Astrocyte (in vitro differentiated cells and primary cell): ENCODE measurements around the gene TCF3. TPM values are rescaled to one million over a fixed set of nuclear protein-coding genes. Genes with fewer than 3 reads are reported as not detected.
A peak's percentile ranks its signal among the peaks of the same experiment; 100 is the strongest.

Experiments used
- DNase-seq: peaks from one replicate; pipeline ENCODE4 v3.0.0-alpha.2; 2010; ENCODE audit warnings: low read depth
- FAIRE-seq: peaks from 2 replicates; lab custom pipeline; 2011; peaks lifted over from hg19 to GRCh38; lab: Jason Lieb, UNC
- H2AFZ ChIP-seq: 2 replicates; pipeline ENCODE4 v1.6.0; 2012; ENCODE audit warnings: low read depth, low read length, inconsistent platforms
- H3K27ac ChIP-seq: 2 replicates; pipeline ENCODE4 v1.5.1; 2011; ENCODE audit warnings: low read depth, low read length, inconsistent platforms
- H3K27me3 ChIP-seq: 2 replicates; pipeline ENCODE4 v1.6.0; 2011; ENCODE audit warnings: low read length, inconsistent platforms; ENCODE audit not compliant: insufficient read depth
- H3K36me3 ChIP-seq: 2 replicates; pipeline ENCODE4 v1.5.1; 2011; ENCODE audit warnings: low read length, inconsistent platforms; ENCODE audit not compliant: insufficient read depth
- H3K4me1 ChIP-seq: 2 replicates; pipeline ENCODE4 v1.5.1; 2011; ENCODE audit warnings: low read length, inconsistent platforms; ENCODE audit not compliant: insufficient read depth
- H3K4me2 ChIP-seq: 2 replicates; pipeline ENCODE4 v1.6.0; 2012; ENCODE audit warnings: low read length, inconsistent platforms
- H3K4me3 ChIP-seq: 2 replicates; pipeline ENCODE4 v1.5.1; 2011; ENCODE audit warnings: low read depth, mild to moderate bottlenecking, low read length, inconsistent platforms; ENCODE audit not compliant: insufficient read depth
- H3K79me2 ChIP-seq: 2 replicates; pipeline ENCODE4 v1.6.0; 2012; ENCODE audit warnings: mild to moderate bottlenecking, low read length, inconsistent platforms; ENCODE audit not compliant: insufficient read depth
- H3K9ac ChIP-seq: 2 replicates; pipeline ENCODE4 v1.6.0; 2012; ENCODE audit warnings: mild to moderate bottlenecking, low read length, inconsistent platforms
- H3K9me3 ChIP-seq: 2 replicates; pipeline ENCODE4 v1.5.1; 2012; ENCODE audit warnings: low read depth, mild to moderate bottlenecking, low read length, inconsistent platforms; ENCODE audit not compliant: insufficient read depth
- H4K20me1 ChIP-seq: 2 replicates; pipeline ENCODE4 v1.6.0; 2012; ENCODE audit warnings: low read length, inconsistent platforms; ENCODE audit not compliant: insufficient read depth
- H3K27ac Mint-ChIP-seq: one replicate; pipeline ENCODE4 v1.8.0; 2021; ENCODE audit warnings: mild to moderate bottlenecking, mixed read lengths; ENCODE audit not compliant: unreplicated experiment
- H3K27me3 Mint-ChIP-seq: one replicate; pipeline ENCODE4 v1.8.0; 2021; ENCODE audit warnings: low read depth, mixed read lengths; ENCODE audit not compliant: unreplicated experiment
- H3K36me3 Mint-ChIP-seq: one replicate; pipeline ENCODE4 v1.8.0; 2021; ENCODE audit warnings: low read depth, mixed read lengths; ENCODE audit not compliant: unreplicated experiment
- H3K4me1 Mint-ChIP-seq: one replicate; pipeline ENCODE4 v1.8.0; 2021; ENCODE audit warnings: low read depth, mixed read lengths; ENCODE audit not compliant: unreplicated experiment
- H3K4me3 Mint-ChIP-seq: one replicate; pipeline ENCODE4 v1.8.0; 2021; ENCODE audit warnings: mild to moderate bottlenecking, moderate library complexity, mixed read lengths; ENCODE audit not compliant: unreplicated experiment
- H3K9me3 Mint-ChIP-seq: one replicate; pipeline ENCODE4 v1.8.0; 2021; ENCODE audit warnings: mild to moderate bottlenecking, mixed read lengths; ENCODE audit not compliant: unreplicated experiment
- CTCF ChIP-seq: IDR thresholded peaks from 2 replicates; pipeline ENCODE4 v1.5.1; 2011; ENCODE audit warnings: low read depth, mild to moderate bottlenecking, inconsistent platforms, low read length, moderate library complexity; ENCODE audit not compliant: insufficient read depth
- EZH2 ChIP-seq: IDR thresholded peaks from 2 replicates; pipeline ENCODE4 v1.6.1; 2012; ENCODE audit warnings: mild to moderate bottlenecking, low read length, inconsistent platforms; ENCODE audit not compliant: insufficient read depth
- total RNA-seq: library from RNA; stranded (reverse); gene quantifications from 2 replicates; pipeline ENCODE4 v1.2.1, GENCODE V29; 2021

Gene TCF3
- total RNA-seq, 1 donor from 2014 or later = 173 TPM

GRCh38 chr19:1567116-1567847 is 85.1 kb downstream of the TCF3 start:
- peaks cover 5% of the 10 kb centered on the region for H3K27me3 Mint-ChIP-seq
- Histone ChIP-seq H3K9ac (peak overlapping the region; percentile 99), H3K79me2 (peaks cover 52% of the 10 kb centered on the region), H4K20me1 (peaks cover 46% of the 10 kb centered on the region), H3K27me3 (no peaks in the 10 kb centered on the region), H3K4me3 (peak overlapping the region; percentile 78), H3K27ac (peak overlapping the region; percentile 97), H3K4me2 (peak overlapping the region; percentile 98), H3K4me1 (peaks cover 10% of the 10 kb centered on the region), H3K9me3 (no peaks in the 10 kb centered on the region), H3K36me3 (no peaks in the 10 kb centered on the region), H2AFZ (peak overlapping the region; percentile 18)
- no peaks in the 10 kb centered on the region for H3K4me1 Mint-ChIP-seq
- no peak for FAIRE-seq
- H3K36me3 Mint-ChIP-seq = peaks cover 4% of the 10 kb centered on the region
- no peak for TF ChIP-seq EZH2
- no peak for TF ChIP-seq CTCF
- DNase-seq = peak; percentile 12
- no peaks in the 10 kb centered on the region for H3K9me3 Mint-ChIP-seq
- peak overlapping the region; percentile 82 for H3K4me3 Mint-ChIP-seq
- no peak overlapping the region for H3K27ac Mint-ChIP-seq

GRCh38 chr19:1566392-1567115 is 85.9 kb downstream of the TCF3 start:
- peak overlapping the region; percentile 99 for H3K9ac ChIP-seq
- Mint-ChIP-seq H3K36me3 (peaks cover 4% of the 10 kb centered on the region), H3K4me1 (no peaks in the 10 kb centered on the region), H3K27ac (no peak overlapping the region), H3K27me3 (peaks cover 5% of the 10 kb centered on the region), H3K9me3 (no peaks in the 10 kb centered on the region), H3K4me3 (peak overlapping the region; percentile 64)
- peak overlapping the region; percentile 98 for H3K4me2 ChIP-seq
- H3K9me3 ChIP-seq = no peaks in the 10 kb centered on the region
- H2AFZ ChIP-seq = peak overlapping the region; percentile 63
- H3K4me3 ChIP-seq = peak overlapping the region; percentile 78
- H3K4me1 ChIP-seq = peaks cover 10% of the 10 kb centered on the region
- H4K20me1 ChIP-seq = peaks cover 50% of the 10 kb centered on the region
- DNase-seq (peak; percentile 75), FAIRE-seq (no peak)
- TF ChIP-seq CTCF (no peak), EZH2 (no peak)
- peaks cover 55% of the 10 kb centered on the region for H3K79me2 ChIP-seq
- H3K36me3 ChIP-seq = no peaks in the 10 kb centered on the region
- H3K27me3 ChIP-seq = no peaks in the 10 kb centered on the region
- peak overlapping the region; percentile 97 for H3K27ac ChIP-seq
